ENCODE results near the gene MAML3. TPM values are rescaled to one million over a fixed set of nuclear protein-coding genes. Genes with fewer than 3 reads are reported as not detected.

The MAML3 gene
- total RNA-seq, 6 donors from 2014 or later = 9.6 to 31.4 (median 14.5) TPM

GRCh38 chr4:140066031-140066930 is 87.7 kb downstream of the MAML3 start:
- no peak for DNase-seq
- Histone ChIP-seq H3K27me3 (no peaks in the 10 kb centered on the region), H3K36me3 (no peaks in the 10 kb centered on the region), H3K27ac (no peak overlapping the region), H3K4me1 (peaks cover 19 to 20% (median 19%) of the 10 kb centered on the region in 4 donors), H3K9me3 (no peaks in the 10 kb centered on the region), H3K4me3 (no peak overlapping the region)
- ATAC-seq (ENCODE audit: low FRiP score in 2 of 2) = no peak
- TF ChIP-seq EP300 (IDR thresholded peaks at IDR 0.05) = no peak
- no peak for TF ChIP-seq CTCF (IDR thresholded peaks at IDR 0.05)
- TF ChIP-seq POLR2AphosphoS5 (IDR thresholded peaks at IDR 0.05) = no peak
- TF ChIP-seq POLR2A (IDR thresholded peaks at IDR 0.05) = no peak
- 83 to 87% methylated on average over 3 of the region's 3 CpGs for WGBS, 2 donors

- H3K36me3 ChIP-seq = no peaks in the 10 kb centered on the region
- H3K27me3 ChIP-seq = no peaks in the 10 kb centered on the region
- no peaks in the 10 kb centered on the region for H3K9me3 ChIP-seq
- no peak overlapping the region for H3K4me3 ChIP-seq
- peaks cover 11 to 15% (median 12%) of the 10 kb centered on the region in 4 donors for H3K4me1 ChIP-seq
- TF ChIP-seq EP300 (IDR thresholded peaks at IDR 0.05) (no peak), POLR2A (IDR thresholded peaks at IDR 0.05) (no peak), CTCF (IDR thresholded peaks at IDR 0.05) (no peak), POLR2AphosphoS5 (IDR thresholded peaks at IDR 0.05) (no peak)
- ATAC-seq (ENCODE audit: low FRiP score in 2 of 2) = no peak
- no peak overlapping the region for H3K27ac ChIP-seq
- DNase-seq = no peak
- 67 to 78% methylated on average over 2 of the region's 2 CpGs for WGBS, 2 donors
Measured at GRCh38 chr4:140065393-140065792, 88.6 kb downstream of the MAML3 start.

GRCh38 chr4:140061659-140062289 is 92.2 kb downstream of the MAML3 start:
- ATAC-seq (ENCODE audit: low FRiP score in 2 of 2) (no peak), DNase-seq (no peak)
- TF ChIP-seq CTCF (IDR thresholded peaks at IDR 0.05) (no peak), POLR2AphosphoS5 (IDR thresholded peaks at IDR 0.05) (no peak)
- no peaks in the 10 kb centered on the region for H3K36me3 ChIP-seq
- H3K4me3 ChIP-seq = no peak overlapping the region
- H3K4me1 ChIP-seq = peaks cover 8 to 18% (median 10%) of the 10 kb centered on the region in 4 donors
- H3K27ac ChIP-seq = no peak overlapping the region
- H3K9me3 ChIP-seq = no peaks in the 10 kb centered on the region
- WGBS, 2 donors = 79 to 90% methylated on average over 3 of the region's 3 CpGs
- no peaks in the 10 kb centered on the region for H3K27me3 ChIP-seq

GRCh38 chr4:140061194-140061593 is 92.8 kb downstream of the MAML3 start:
- H3K4me3 ChIP-seq = no peak overlapping the region
- DNase-seq = no peak
- ATAC-seq (ENCODE audit: low FRiP score in 2 of 2) = no peak
- H3K27me3 ChIP-seq = no peaks in the 10 kb centered on the region
- WGBS, 2 donors = 63 to 68% methylated on average over 4 of the region's 4 CpGs
- H3K4me1 ChIP-seq = peaks cover 8 to 18% (median 10%) of the 10 kb centered on the region in 4 donors
- no peak for TF ChIP-seq EP300 (IDR thresholded peaks at IDR 0.05)
- TF ChIP-seq CTCF (IDR thresholded peaks at IDR 0.05) = no peak
- no peak for TF ChIP-seq POLR2AphosphoS5 (IDR thresholded peaks at IDR 0.05)
- TF ChIP-seq POLR2A (IDR thresholded peaks at IDR 0.05) = no peak
- H3K9me3 ChIP-seq = no peaks in the 10 kb centered on the region
- H3K36me3 ChIP-seq = no peaks in the 10 kb centered on the region
- peak overlapping the region in 1 of 4 donors; percentile 58 for H3K27ac ChIP-seq

Data from upper lobe of left lung (tissue), 6 donors.